NCI-H2029 treated with DMSO at 0.1 percent for 48 hours (cell line): ENCODE data around the gene KCNA10.

ENCODE experiments used
- DNase-seq: peaks from one replicate; lab custom pipeline; 2025; lab: John Stamatoyannopoulos, UW

The KCNA10 gene

GRCh38 chr1:110519125-110519810 lies at the start of gene KCNA10:
Gene KCNA10, minus strand, starts transcription at chr1:110519175. Its CDS starts 388 bp downstream, at chr1:110518787.
- DNase-seq = no peak

GRCh38 chr1:110566836-110567235 lies 47.9 kb upstream of the KCNA10 start:
- DNase-seq = no peak

GRCh38 chr1:110565565-110565964 lies 46.6 kb upstream of the KCNA10 start:
- no peak for DNase-seq

- no peak for DNase-seq
Observed at GRCh38 chr1:110563089-110563488, 44.1 kb upstream of the KCNA10 start.

DNA sequence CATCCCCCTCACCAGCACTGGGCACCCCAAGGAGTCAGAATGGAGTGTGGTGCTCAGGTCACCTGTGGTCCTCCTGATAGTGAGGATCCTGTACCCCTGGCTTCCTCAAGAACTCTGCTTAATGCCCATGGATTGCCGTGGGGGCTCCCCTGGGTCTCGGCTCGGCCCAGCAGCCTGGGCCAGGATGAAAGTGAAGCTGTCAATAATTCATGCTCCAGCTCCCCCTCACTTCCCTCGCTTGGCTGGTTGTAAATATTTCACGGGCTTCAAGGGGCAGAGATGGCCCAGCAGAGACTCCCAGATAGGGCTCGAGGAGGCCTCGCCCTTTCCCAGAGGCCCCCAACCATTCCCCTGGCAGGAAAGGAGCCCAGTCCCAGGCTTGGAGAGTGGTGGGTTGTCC lies 42.6 kb upstream of the KCNA10 start:
- no peak for DNase-seq

GRCh38 chr1:110559157-110559556 lies 40.2 kb upstream of the KCNA10 start:
- no peak for DNase-seq

- DNase-seq = no peak
Observed at GRCh38 chr1:110557481-110557880, 38.5 kb upstream of the KCNA10 start.

GRCh38 chr1:110556471-110556807 lies 37.5 kb upstream of the KCNA10 start:
- no peak for DNase-seq

DNA sequence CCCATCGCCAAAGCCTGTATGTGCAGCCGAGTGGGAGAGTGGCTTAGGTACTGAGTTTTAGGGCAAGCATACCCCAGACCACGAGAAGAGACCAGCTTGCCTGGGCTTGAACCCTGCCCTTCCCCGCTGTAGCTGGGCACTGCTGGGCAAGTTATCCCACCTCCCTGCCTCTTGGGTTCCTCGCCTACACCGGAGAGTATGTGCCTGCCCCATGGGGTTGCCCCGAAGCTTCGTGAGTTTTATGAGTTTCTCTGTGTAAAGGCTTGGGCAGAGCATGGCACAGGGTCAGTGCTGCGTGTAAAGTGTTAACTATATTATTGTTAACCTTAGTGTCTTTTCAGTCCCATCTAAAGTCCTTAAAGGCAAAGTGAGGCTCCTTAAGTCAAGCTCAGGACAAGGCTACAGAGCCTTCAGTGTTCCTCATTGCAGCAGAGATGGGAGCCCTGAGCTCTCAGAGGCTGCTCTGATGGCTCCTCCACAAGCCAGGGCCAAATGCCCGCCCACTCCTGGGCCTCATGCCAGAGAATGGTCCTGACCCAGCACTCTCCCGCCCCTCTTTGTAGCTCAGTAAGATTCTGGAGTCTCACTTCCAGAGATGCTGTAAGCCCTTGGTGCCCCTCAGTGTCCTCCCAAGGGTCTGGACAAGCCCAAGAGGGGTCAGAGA lies 37.0 kb upstream of the KCNA10 start:
- DNase-seq = no peak

DNA sequence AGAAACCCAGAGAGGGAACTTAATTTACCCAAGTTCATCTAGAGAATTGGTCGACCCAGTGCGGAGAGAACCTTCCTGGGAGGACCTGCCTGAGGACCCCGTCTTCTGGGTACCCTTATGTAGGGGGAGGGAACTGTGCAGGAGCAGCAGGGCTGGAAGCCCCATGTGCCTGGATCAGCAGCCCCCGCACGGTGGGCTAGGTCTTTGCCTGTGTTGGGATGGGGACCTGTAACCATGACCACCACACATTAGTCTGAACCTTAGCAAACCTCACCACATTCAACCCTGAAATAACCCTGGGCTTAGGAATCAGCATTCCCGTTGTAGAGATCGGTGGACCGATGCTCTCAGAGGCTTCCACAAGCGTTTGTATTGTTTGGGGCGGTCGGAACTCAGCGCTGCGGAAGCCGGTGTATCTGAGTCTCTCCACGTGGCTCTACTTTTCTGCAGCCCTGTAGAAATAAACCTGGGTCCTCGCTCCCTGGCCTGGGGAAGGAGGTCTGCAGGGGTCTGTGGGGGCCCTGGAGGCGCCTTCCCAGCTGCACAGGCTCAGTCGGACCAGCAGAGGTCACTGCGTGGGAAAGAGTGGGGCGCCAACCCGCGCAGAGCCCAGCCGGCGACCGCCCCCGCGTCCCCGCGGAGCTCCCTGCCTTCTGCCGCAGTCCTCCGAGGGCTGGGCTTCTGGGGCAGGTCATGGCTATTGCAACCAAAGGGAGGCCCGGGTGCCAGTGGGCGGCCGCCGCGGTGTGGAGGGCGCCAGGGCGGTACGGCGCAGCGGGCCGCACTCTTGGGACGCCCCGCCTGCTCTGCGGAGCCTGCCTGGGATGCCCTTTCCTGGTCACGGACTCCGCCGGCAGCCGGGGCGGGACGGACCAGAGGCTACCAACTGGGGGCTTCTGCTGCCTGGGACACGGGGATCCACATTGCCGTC lies 36.2 kb upstream of the KCNA10 start:
- DNase-seq = no peak

DNA sequence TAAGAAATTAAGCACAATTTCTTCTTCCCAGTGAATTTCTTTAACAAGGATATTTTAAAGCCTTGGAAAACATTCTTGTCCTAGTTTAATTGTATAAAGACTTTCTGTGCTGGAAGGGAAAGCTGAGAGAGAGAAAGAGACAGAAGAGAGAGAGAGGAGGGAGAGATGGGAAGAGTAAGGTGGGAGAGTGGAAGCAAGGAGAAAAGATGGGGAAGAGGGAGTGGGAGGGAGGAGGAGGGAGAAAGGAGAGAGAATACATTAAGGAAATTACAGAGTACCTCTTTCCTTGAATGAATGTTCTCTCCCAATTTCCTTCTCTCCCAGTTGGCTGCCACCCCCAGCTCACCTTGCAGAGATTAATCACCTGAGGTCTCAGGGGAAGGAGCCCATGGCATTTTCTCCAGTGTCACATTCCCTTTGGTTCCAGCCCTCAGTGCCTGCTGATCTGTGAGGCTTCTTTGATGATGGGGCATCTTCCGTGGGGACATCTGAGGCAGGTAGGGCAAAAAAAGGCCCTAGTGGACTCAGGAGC lies 32.4 kb upstream of the KCNA10 start:
- no peak for DNase-seq

- no peak for DNase-seq
Observed at GRCh38 chr1:110549831-110550230, 30.9 kb upstream of the KCNA10 start.

DNA sequence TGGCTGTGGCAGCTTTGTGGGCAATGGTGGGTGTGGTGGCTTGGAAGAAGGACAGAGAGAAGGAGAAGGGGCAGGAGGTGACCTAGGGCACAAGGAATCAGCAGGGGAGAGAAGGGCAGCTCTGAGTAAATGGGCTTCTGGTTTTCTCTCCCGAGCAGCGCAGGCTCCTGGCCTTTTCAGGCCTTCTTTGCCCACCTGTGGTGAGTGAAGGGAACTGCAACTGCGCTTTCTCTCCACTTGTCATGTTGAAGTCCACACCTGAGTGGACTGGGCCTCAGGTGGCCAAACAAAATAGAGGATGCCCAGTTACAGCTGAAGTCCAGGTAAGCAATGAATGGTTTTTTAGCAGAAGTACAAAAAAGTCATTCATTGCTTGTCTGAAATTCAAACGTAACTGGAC lies 29.4 kb upstream of the KCNA10 start:
- DNase-seq = no peak

- DNase-seq = no peak
Observed at GRCh38 chr1:110547017-110547416, 28.0 kb upstream of the KCNA10 start.

DNA sequence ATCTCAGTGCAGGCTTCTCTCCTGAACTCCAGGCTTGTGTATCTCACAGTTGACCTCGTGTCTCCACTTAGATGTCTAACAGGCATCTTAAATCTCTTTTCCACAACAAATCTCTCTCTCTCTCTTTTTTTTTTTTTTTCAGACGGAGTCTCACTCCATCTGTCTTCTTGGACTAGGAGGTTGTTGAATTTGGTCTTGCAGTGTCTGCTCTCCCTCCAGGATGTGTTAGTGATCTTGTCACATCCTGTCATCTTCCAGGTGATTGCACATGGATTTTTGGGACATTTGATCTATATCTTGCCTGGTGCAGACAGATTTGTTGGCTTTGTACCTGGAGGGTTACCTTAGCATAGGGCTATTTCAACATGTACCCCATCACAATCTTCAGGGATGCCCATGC lies 26.5 kb upstream of the KCNA10 start:
- DNase-seq = no peak

- no peak for DNase-seq
Observed at GRCh38 chr1:110544753-110545152, 25.8 kb upstream of the KCNA10 start.

GRCh38 chr1:110542725-110543124 lies 23.8 kb upstream of the KCNA10 start:
- no peak for DNase-seq

DNA sequence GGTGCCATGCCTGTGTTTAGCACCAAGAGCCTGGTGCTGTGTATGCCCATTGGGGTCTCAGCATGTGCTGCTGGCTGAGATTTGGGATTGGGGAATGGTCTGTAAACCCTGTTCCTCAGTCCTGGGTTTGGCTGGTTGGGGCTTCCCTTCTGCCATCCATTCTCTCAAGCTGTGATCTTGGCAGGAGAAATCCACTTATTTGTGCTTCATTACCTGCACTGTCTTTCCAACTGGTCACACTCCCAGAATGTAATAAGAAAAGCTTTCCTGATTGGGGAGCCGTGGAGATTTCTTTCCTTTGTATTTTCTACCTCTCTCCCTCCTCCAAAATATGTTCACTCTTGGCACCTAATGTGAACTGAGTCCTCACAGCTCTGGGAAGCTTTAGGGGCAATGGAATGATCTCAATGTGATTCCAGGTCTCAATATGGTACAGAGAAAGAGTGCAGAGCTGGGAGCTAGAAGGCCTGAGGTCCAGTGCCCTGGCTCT lies 23.0 kb upstream of the KCNA10 start:
- DNase-seq = no peak

DNA sequence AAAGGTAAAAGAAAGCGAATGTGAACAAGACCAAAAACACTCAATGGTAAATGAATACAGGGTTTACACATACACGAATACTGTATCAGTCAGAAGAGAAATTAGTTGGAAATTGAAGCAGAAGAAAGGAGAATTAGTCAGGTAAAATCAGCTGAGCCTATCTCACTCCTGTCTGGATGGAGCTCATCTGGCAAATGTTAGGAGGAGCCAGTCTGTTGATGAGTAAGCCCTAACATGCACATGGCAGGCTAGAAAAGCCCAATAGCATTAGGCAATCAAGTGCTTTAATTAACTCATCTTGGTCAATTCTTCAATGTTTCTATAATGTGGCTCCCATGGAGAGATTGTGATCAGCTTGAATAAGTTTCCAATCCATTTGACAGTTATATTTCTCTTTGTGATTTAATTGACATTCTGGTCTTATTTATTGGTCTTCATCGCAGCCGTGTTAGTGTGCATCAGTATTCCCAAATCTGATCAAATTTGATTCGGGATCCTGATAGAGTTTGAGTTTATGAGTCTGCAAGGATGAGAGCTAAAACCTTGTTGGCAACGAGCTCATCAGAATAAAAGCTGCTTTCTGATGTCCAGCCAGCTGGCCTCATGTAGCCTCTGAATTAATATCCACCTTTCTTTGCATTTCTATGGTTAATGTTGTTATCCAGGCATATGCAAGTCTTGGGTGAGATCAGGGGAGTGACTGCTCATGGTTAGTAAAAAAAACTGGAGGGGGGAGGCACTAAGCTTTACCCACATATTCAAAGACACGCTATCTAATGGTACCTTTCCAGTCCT lies 22.1 kb upstream of the KCNA10 start:
- no peak for DNase-seq

GRCh38 chr1:110538921-110539320 lies 19.9 kb upstream of the KCNA10 start:
- no peak for DNase-seq

DNA sequence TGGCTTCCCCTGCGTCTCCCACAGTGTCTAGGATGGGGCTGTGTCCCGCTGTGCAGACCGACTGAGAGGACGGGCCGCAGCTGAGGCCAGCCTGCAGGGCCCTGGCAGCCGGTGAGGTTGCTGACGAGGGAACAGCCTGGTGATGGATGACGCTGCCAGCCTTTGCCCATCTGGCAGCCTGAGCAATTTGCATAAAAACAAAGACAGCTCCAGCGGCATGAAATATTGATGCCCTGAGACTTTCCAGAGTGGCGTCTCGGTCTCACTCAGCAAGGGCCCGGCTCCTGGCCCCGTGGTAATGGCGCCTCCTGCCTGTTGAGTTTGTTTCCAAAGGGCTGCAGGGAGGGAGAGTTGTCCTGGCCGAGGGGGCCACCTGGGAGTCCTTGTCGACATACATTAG lies 19.1 kb upstream of the KCNA10 start:
- DNase-seq = no peak

- peak; percentile 46 for DNase-seq
Observed at GRCh38 chr1:110535985-110536384, 17.0 kb upstream of the KCNA10 start.
